GM18502 (cell line): ENCODE results near the gene DUOXA1.

Source experiments
- ATAC-seq: cut with Tn5 transposase; IDR thresholded peaks from one replicate; pipeline ENCODE4 v1.9.1; 2021; ENCODE audit warnings: mild to moderate bottlenecking; ENCODE audit not compliant: unreplicated experiment, poor library complexity

The DUOXA1 gene

GRCh38 chr15:45129651-45130129, at the start of gene DUOXA1, which contains the start of gene DUOX1:
Gene DUOXA1 (minus strand): TSS chr15:45129879. CDS start chr15:45123014, 6,865 bp downstream.
Gene DUOX1 (plus strand): TSS chr15:45129994. CDS start chr15:45131967, 1,973 bp downstream.
- ATAC-seq, result no peak

DNA sequence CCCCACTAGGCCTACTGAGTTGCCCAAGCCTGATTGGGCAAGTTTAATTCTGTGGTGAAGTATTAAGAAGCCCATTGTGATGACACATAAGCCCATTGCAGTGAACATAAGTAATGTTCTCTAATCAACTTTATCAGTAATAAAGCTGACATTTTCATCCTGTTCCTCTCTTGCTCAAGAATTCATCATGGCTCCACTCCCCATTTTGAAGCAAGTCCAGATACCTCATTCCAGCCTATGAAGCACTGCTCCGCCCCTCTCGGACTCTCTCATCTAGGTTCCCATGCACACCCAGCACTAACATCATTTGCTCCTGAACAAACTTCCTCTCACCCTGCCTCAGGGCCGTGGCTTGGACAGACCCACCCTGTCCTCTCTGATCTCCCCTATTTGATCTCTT, 47.6 kb upstream of the DUOXA1 start:
- ATAC-seq, result no peak

DNA sequence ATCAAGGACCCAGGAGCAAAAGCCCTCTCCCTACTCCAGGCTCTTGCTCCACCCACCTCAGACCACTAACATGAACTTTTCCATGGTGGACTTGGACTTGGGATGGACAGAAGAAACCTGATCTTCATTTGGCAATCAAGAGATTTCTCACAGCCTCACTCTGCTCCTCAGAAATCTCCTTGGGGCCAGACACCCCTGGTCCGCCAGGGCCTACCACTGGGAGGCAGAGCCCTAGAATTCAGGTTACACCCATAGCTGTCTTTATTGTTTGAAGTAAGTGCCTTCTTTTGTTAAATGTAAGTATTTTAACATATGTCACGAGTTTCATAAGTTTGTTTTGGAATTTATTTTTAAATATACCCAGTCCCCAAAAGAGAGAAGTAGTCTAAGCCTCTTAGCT, 44.9 kb upstream of the DUOXA1 start:
- ATAC-seq, result no peak

- no peak for ATAC-seq
Measured at GRCh38 chr15:45174069-45174468, 44.4 kb upstream of the DUOXA1 start.

- no peak for ATAC-seq
Measured at GRCh38 chr15:45171912-45172311, 42.2 kb upstream of the DUOXA1 start.

- ATAC-seq, result no peak
Measured at GRCh38 chr15:45169608-45170480, 40.2 kb upstream of the DUOXA1 start.

DNA sequence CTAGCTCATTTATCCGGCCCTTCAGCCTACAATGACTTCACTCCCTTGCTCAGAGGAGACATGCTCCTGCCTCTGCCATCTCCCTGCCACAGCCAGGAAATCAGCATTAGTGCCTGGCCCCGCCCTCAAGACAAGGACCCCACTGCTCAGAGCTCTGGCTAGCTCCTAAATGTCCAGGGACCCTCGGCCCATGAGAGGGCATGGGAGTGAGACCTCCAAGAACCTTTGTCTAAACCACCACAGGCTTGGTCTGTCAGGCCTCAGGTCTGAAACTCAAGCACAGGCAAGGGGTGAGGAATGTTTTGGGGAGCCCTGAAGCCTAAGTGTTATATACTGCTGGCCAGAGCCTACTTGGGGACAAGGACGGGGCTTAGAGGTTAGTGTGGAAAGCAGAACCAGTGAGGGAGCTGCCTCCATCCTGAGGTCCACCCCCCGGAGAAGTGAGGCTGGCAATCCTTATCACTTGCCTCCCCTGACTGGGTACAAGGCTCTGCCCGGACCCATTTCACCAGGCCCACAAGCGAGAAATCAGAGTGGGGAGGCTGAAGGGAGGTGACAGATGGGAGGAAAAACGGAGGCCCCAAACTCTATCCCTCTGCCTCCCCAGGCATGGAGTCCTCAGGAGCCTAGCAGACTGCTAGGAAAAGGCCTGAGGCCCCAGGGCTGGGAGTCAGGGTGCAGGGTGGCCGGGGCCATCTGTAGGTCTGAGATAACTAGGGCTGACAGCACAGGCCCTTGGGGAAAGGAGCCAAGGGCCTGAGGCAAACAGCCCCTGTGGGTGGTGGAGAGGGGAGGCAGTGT, 39.3 kb upstream of the DUOXA1 start:
- ATAC-seq, result no peak

DNA sequence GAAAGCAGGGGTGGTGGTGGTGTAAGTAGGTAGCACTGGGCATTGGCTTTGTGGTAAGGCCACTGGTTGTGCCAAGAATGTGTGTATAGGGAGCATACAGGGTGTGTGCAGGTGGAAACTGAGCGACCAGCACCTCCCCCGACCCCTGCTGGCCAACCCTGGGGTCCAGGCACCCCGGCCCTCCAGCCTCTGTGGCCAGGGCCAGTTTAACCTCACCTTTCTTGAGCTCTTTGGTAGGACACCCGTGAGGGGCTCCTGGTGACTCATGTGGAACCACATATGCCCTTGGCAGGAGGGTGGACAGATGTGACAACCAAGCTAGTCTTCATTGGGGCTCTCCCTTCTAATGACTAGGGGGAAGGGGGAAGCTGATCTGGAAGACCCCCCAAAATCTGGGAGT, 38.6 kb upstream of the DUOXA1 start:
- no peak for ATAC-seq

- ATAC-seq, result no peak
Measured at GRCh38 chr15:45167631-45168205, 38.0 kb upstream of the DUOXA1 start.

DNA sequence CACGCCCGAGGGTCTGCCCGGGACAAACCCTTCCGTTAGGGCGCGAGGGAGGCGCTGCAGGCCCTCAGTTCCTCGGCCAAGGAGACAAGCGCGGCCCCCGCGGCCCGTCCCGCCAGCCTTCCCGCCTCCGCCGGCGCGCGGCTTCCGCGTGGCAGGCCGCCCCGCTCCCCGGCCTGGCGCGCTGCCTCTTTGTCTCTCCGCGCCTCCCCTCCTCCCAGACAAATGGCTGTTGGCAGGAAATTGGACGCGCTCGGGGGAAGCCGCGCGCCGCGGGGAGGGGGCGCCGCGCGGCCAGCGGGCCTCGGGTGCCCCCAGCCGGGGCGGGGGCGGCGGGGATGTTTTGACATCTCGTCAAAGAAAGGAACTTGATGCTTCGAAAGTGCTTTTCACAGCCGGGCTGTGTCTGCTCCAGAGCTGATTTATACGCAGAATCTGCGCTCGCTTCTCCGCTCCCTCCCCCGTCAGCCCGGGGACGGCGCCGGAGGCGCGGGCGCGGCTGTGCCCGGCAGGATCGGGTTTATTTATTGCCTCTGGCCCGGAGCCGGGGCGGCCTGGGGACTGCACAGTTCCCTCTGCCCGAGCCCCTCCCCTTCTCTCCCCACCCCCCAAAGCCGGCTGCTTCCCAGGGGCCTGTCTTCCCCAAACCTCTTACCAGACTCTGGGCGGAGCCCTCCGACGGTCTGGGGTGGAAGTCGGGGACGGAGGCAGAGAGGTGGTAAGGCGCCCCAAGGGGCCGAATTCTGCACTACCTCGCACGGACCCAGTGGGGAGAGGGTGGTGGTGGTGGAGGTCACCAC, 37.4 kb upstream of the DUOXA1 start:
- ATAC-seq, result peak; percentile 96

DNA sequence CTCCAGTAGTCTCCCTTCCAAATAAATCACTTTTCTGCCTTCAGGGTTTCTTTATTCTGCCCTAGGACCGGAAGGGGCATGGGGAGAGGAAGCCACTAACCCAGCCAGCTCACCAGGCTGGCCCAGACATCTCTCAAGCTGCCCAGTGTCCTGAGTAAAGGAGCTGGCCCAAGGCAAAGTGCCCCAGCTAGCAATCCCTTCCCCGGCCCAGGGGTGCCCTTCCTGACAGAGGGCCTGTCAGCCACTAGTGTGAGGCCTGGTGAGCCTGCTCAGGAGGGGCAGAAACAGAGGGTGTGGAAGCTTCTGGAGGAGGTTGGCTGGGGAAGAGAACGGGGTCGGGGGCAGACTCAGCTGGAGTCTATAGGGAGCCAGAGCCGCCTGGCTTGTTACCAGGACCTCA, 35.9 kb upstream of the DUOXA1 start:
- no peak for ATAC-seq

GRCh38 chr15:45164914-45165313, 35.2 kb upstream of the DUOXA1 start:
- ATAC-seq, result no peak

DNA sequence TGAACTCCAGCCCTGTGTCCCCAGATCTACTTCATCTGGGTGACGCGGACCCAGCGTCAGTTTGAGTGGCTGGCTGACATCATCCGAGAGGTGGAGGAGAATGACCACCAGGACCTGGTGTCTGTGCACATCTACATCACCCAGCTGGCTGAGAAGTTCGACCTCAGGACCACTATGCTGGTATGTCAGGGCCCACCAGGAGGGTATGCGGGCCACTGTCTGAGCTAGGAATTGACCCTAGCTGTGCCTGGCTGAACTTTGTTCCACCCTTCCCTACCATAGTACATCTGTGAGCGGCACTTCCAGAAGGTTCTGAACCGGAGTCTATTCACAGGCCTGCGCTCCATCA, 33.8 kb upstream of the DUOXA1 start:
- no peak for ATAC-seq

- no peak for ATAC-seq
Measured at GRCh38 chr15:45162771-45163507, 33.3 kb upstream of the DUOXA1 start.

- no peak for ATAC-seq
Measured at GRCh38 chr15:45161666-45162065, 32.0 kb upstream of the DUOXA1 start.

DNA sequence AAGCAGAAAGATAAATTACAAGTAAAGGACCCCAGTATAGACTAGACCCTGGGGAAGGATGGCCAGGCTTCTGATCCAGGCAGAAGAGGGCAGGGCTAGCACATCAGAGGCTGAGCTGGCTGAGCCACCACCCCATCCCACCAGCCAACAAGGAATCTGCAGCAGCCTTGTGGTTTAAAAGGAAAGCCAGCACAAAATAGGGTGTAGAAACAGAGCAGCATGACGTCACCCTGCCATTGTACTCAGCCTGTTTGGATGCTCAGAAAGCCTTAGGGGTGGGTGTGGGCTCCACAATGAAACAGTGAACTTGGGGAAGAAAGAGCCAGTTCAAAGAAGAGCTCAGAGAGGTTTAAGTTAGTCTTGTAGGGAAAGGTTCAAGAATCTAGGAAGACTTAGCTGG, 28.3 kb upstream of the DUOXA1 start:
- no peak for ATAC-seq

GRCh38 chr15:45156744-45157455, 27.2 kb upstream of the DUOXA1 start:
- no peak for ATAC-seq

DNA sequence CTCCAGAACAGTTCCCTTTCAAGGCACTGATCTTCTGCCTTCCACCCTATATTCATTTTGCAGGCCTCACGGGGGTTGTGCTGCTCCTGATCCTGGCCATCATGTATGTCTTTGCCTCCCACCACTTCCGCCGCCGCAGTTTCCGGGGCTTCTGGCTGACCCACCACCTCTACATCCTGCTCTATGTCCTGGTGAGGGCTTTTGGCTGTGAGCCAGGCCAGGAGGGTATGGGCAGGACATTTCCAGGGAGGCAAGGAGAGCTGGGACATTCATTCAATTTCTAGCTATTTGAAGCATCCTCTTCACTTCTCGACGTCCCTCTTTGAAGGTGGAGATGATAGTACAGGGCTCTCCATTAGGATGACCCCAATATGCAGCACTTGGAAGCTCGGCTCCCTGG, 26.1 kb upstream of the DUOXA1 start:
- no peak for ATAC-seq
